Spleen (tissue), 7 donors: Measurements from ENCODE around the gene TPST1.
"Not testable (repeated sequence)": the region's sequence is repeated elsewhere in the genome, so short reads cannot be mapped to it uniquely, and the experiment has no call there.

Experiments used
- CTCF ChIP-seq, 11 experiments: fragments of 200-600 bp in 7 of 11; fragments of 450-650 bp in 4 of 11; sonication (generic) in 4 of 11; IDR thresholded peaks in 8 of 11; conservative IDR thresholded peaks in 3 of 11; 1 replicate in 7 of 11; 2 replicates in 4 of 11; pipeline versions ENCODE4 v1.4.0 to v1.8.0; 2016 to 2021; ENCODE audit warnings: antibody characterized with exemption in 11 of 11, inconsistent platforms in 4 of 11, mild to moderate bottlenecking in 1 of 11
- POLR2A ChIP-seq, 3 donors: fragments of 450-650 bp; IDR thresholded peaks; one replicate each; pipeline ENCODE4 v1.5.1; 2017; ENCODE audit warnings: antibody characterized with exemption in 3 of 3, mild to moderate bottlenecking in 1 of 3
- donor health status: DM: no; HTN: no; CAD: no; lungs with moderate emphysema.
- donor health status: DM: no; HTN: no; CAD: no.
- donor health status: DM: no; HTN: no; CAD: no.

- not testable (repeated sequence) for TF ChIP-seq CTCF (IDR thresholded peaks at IDR 0.05 in 8 of 11, conservative IDR thresholded peaks at IDR 0.05 in 3 of 11); POLR2A (IDR thresholded peaks at IDR 0.05)
Measured at GRCh38 chr7:66231326-66232216, 26.4 kb downstream of the TPST1 start.
